H1 (cell line): ENCODE results near the gene TBK1. TPM values are rescaled to one million over a fixed set of nuclear protein-coding genes. Genes with fewer than 3 reads are reported as not detected.

Source experiments
- CTCF ChIP-seq, 3 experiments: IDR thresholded peaks; 1 replicate in 2 of 3; 2 replicates in 1 of 3; pipeline versions ENCODE4 v1.5.1 to v1.6.1; 2011; ENCODE audit warnings: low read length in 3 of 3, mild to moderate bottlenecking in 3 of 3, inconsistent platforms in 2 of 3, low read depth in 1 of 3, moderate library complexity in 1 of 3; ENCODE audit not compliant: insufficient read depth in 1 of 3; ENCODE audit errors: control extremely low read depth in 1 of 3
- SIRT6 ChIP-seq: IDR thresholded peaks from one replicate; pipeline ENCODE4 v1.7.1; 2012; ENCODE audit warnings: low read length, inconsistent platforms
- SRF ChIP-seq: IDR thresholded peaks from 2 replicates; pipeline ENCODE4 v1.6.1; 2011; ENCODE audit warnings: mild to moderate bottlenecking, low read depth, low read length, moderate library complexity
- polyA plus RNA-seq, 7 experiments: library from polyadenylated mRNA; depleted of rRNA in 3 of 7; stranded (reverse) in 5 of 7; unstranded in 2 of 7; fragments of >200 nt in 5 of 7; fragments of 200-250 nt in 2 of 7; gene quantifications; 1 replicate in 5 of 7; 2 replicates in 1 of 7; 4 replicates in 1 of 7; pipeline versions ENCODE4 v1.2.1 to v1.2.3, GENCODE V29; 2011 to 2013; ENCODE audit warnings: missing spikeins in 2 of 7, mixed read lengths in 2 of 7
- total RNA-seq: library from RNA; stranded (reverse); fragmentation: NEBNext Ultra II Directional; extraction: Animal tissue kit (Norgen Biotek cat#: 25700); gene quantifications from 2 replicates; pipeline ENCODE4 v1.2.1, GENCODE V29; 2021

TBK1 gene
- total and polyA plus RNA-seq, 2 of the 8 experiments (the other 6 are each of a cell fraction or from before 2014, with no cell fraction given): 5.3 to 20.4 TPM

- TF ChIP-seq CTCF (IDR thresholded peaks at IDR 0.05; ENCODE audit: control extremely low read depth in 1 of 3, insufficient read depth in 1 of 3, low read depth in 1 of 3, low read length in 3 of 3) (no peak), SRF (no peak), SIRT6 (no peak)
Measured at GRCh38 chr12:64491718-64492117, 39.8 kb downstream of the TBK1 start (continued).
